GM18520 (cell line): ENCODE results near the gene IFITM10.

ENCODE experiments used
- ATAC-seq: cut with Tn5 transposase; IDR thresholded peaks from one replicate; pipeline ENCODE4 v1.9.1; 2021; ENCODE audit not compliant: unreplicated experiment

The IFITM10 gene

GRCh38 chr11:1750481-1750839 lies at the start of gene IFITM10:
IFITM10 (minus strand) TSS chr11:1750595; CDS start chr11:1750442, 153 bp downstream.
- ATAC-seq: no peak

GRCh38 chr11:1797391-1798125 lies 47.2 kb upstream of the IFITM10 start:
- no peak for ATAC-seq

- ATAC-seq: no peak
Observed at GRCh38 chr11:1796413-1797011, 46.1 kb upstream of the IFITM10 start.

- ATAC-seq: no peak
Observed at GRCh38 chr11:1793081-1793480, 42.7 kb upstream of the IFITM10 start.

GRCh38 chr11:1792461-1792860 lies 42.1 kb upstream of the IFITM10 start:
- no peak for ATAC-seq

GRCh38 chr11:1791912-1792311 lies 41.5 kb upstream of the IFITM10 start:
- ATAC-seq: no peak

- no peak for ATAC-seq
Observed at GRCh38 chr11:1786466-1786865, 36.1 kb upstream of the IFITM10 start.

GRCh38 chr11:1785749-1786413 lies 35.5 kb upstream of the IFITM10 start:
- no peak for ATAC-seq

GRCh38 chr11:1784761-1785650 lies 34.6 kb upstream of the IFITM10 start:
- ATAC-seq: no peak

GRCh38 chr11:1783725-1784529 lies 33.5 kb upstream of the IFITM10 start:
- no peak for ATAC-seq

- ATAC-seq: no peak
Observed at GRCh38 chr11:1782831-1783724, 32.7 kb upstream of the IFITM10 start.

GRCh38 chr11:1782031-1782590 lies 31.7 kb upstream of the IFITM10 start:
- no peak for ATAC-seq

- ATAC-seq: no peak
Observed at GRCh38 chr11:1781593-1781975, 31.2 kb upstream of the IFITM10 start.

- ATAC-seq: no peak
Observed at GRCh38 chr11:1780700-1781592, 30.6 kb upstream of the IFITM10 start.

GRCh38 chr11:1779806-1780699 lies 29.7 kb upstream of the IFITM10 start:
- no peak for ATAC-seq

- no peak for ATAC-seq
Observed at GRCh38 chr11:1779034-1779805, 28.8 kb upstream of the IFITM10 start.
